HG02763 (cell line): ENCODE measurements around the gene B4GALNT3.
"Not testable (repeated sequence)": the region's sequence is repeated elsewhere in the genome, so short reads cannot be mapped to it uniquely, and the experiment has no call there.

ENCODE experiments used
- ATAC-seq: cut with Tn5 transposase; IDR thresholded peaks from one replicate; pipeline ENCODE4 v1.9.1; 2021; ENCODE audit warnings: mild to moderate bottlenecking, moderate library complexity; ENCODE audit not compliant: unreplicated experiment

Gene B4GALNT3

GRCh38 chr12:573232-573631 is 113.5 kb downstream of the B4GALNT3 start:
- ATAC-seq = no peak

GRCh38 chr12:574475-575128 is 114.9 kb downstream of the B4GALNT3 start:
- ATAC-seq = no peak

DNA sequence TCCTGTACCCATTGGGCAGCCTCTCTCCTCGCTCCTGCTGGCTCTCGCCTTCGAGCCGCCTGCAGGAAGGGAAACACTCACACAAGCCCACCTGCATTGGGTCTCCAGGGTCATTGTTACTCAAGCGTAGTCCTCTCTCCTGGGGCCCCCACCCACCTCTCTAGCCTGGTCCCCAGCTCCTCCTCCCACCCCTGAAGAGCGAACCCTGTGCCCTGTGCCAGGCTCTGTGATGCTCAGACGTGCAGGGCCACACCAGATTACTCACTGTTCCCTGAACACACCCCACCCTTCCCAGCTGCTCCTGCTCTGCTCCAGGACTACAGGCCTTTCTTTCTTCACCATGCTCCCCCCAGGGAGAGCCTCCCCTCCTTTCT is 115.4 kb downstream of the B4GALNT3 start:
- no peak for ATAC-seq

DNA sequence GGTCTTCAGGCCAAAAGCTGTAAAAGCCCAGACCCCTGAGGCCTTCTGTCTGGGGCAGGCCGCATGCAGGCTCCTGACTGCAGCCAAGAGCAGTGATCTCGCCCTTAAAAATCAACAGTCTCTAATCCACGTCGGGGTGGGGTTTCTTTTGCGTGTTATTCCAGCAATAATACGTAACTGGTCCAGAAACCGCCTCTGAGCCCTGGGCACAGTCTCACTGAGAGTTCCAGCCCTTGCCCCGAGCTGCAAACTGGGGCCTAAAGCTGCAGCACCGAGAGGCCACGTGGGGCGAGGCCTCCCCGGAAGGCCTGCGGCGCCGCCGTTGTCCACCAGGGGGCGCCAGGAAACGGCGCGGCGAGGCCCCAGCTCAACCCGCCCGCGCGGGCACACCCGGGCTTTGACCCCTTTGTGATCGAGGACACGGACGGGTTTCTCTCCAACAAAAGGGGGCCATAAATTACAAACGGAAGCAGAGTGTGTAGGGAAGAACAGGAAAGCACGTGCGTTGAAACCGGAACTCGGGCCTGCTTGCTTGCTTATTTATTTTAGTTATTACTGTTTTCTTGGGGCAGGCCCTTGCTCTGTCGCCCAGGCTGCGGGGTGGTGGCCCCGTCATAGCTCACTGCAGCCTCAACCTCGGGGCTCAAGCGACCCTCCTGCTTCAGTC is 116.3 kb downstream of the B4GALNT3 start:
- ATAC-seq = no peak

- no peak for ATAC-seq
These were observed 116.9 kb downstream of the B4GALNT3 start for GRCh38 chr12:576615-577110.

- not testable (repeated sequence) for ATAC-seq
These were observed 118.4 kb downstream of the B4GALNT3 start for GRCh38 chr12:577994-578747.

GRCh38 chr12:578748-579419 is 119.1 kb downstream of the B4GALNT3 start:
- no peak for ATAC-seq

GRCh38 chr12:579420-580110 is 119.8 kb downstream of the B4GALNT3 start:
- ATAC-seq = no peak

DNA sequence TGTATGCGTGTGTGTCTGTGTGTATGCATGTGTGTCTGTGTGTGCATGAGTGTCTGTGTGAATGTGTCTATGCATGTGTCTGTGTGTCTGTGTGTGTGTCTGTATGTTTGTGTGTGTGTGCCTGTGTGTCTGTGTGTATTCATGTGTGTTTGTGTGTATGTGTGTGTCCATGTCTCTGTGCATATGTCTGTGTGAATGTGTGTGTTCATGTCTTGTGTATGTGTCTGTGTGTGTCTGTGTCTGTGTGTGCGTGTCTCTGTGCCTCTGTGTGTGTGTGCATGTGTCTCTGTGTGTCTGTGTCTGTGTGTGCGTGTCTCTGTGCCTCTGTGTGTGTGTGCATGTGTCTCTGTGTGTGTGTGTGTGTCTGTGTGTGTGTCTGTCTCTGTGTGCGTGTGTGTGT is 121.1 kb downstream of the B4GALNT3 start:
- no peak for ATAC-seq

- ATAC-seq = no peak
These were observed 121.6 kb downstream of the B4GALNT3 start for GRCh38 chr12:581321-581720.

GRCh38 chr12:581746-582145 is 122.0 kb downstream of the B4GALNT3 start:
- no peak for ATAC-seq

- ATAC-seq = no peak
These were observed 123.6 kb downstream of the B4GALNT3 start for GRCh38 chr12:583251-583869.

- no peak for ATAC-seq
These were observed 125.6 kb downstream of the B4GALNT3 start for GRCh38 chr12:585062-586061.

DNA sequence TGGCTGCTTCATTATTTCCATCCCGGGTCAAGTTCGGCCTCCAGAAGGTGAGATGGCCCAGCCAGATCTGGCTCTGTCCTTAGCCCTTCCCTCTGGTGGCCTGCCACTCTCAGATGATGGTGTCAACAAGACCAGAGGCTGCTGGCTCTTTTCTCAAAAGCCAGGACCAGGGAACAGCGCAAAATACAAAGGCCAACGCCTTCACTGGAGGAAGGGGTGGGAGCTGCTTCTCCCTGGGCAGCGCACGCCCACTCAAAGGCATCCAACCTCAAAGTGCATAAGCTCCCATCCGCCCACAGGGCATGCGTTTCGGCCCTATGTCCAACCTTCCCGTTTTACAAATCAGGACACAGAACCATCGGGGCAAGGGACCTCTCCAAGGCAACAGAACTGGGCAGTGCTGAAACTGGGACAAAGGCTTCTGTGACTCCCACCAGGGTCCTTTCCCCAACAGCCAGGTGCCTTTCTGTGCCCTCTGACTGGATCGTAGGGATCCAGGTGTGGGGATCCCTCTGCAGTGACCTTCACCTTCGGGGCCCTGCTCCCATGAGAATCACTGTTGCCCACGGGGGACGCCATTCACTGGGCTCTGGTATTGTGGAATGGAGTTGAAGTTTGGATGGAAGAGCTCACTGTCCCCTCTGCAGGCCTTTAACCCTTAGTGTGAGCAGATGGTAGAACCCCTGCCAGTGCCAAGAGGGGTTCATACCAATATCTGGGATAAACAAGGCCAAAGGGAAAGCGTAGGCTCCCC is 126.8 kb downstream of the B4GALNT3 start:
- ATAC-seq = no peak

- no peak for ATAC-seq
These were observed 127.6 kb downstream of the B4GALNT3 start for GRCh38 chr12:587132-588023.

DNA sequence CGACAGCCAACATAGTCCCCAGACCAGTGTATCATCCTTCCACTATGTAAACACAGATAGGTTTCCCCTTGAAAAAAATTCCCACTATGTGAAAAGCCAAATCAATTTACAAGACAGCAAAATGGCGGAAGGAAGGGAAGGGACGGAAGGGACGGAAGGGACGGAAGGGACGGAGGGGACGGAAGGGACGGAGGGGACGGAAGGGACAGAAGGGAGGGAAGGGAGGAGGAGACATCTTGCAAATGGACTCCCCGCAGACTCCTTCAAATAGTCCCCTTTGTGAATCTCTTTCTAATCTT is 128.2 kb downstream of the B4GALNT3 start:
- no peak for ATAC-seq

- ATAC-seq = no peak
These were observed 128.9 kb downstream of the B4GALNT3 start for GRCh38 chr12:588646-589045.
